GM21576 (cell line): Measurements from ENCODE around the gene AIPL1.

Source experiments
- ATAC-seq: cut with Tn5 transposase; IDR thresholded peaks from one replicate; pipeline ENCODE4 v1.9.1; 2021; ENCODE audit warnings: mild to moderate bottlenecking, moderate library complexity; ENCODE audit not compliant: unreplicated experiment

AIPL1 gene

GRCh38 chr17:6452471-6453266 lies 17.7 kb upstream of the AIPL1 start:
- no peak for ATAC-seq

GRCh38 chr17:6450926-6451832 lies 16.3 kb upstream of the AIPL1 start:
- no peak for ATAC-seq

- no peak for ATAC-seq
Measured at GRCh38 chr17:6449307-6449706, 14.4 kb upstream of the AIPL1 start.

- no peak for ATAC-seq
Measured at GRCh38 chr17:6448473-6448872, 13.6 kb upstream of the AIPL1 start.

- no peak for ATAC-seq
Measured at GRCh38 chr17:6446516-6447100, 11.7 kb upstream of the AIPL1 start.

- no peak for ATAC-seq
Measured at GRCh38 chr17:6444571-6445335, 9.8 kb upstream of the AIPL1 start.

- peak; percentile 74 for ATAC-seq
Measured at GRCh38 chr17:6443692-6444570, 9.0 kb upstream of the AIPL1 start, which contains the start of gene PIMREG. Gene PIMREG (plus strand): TSS chr17:6444455. CDS start chr17:6445111, 656 bp downstream.

GRCh38 chr17:6442775-6443174 lies 7.9 kb upstream of the AIPL1 start:
- ATAC-seq, result no peak

GRCh38 chr17:6439951-6440350 lies 5.0 kb upstream of the AIPL1 start:
- no peak for ATAC-seq

- ATAC-seq, result no peak
Measured at GRCh38 chr17:6437956-6438355, 3.0 kb upstream of the AIPL1 start.

GRCh38 chr17:6437466-6437865 lies 2.5 kb upstream of the AIPL1 start:
- ATAC-seq, result no peak

- no peak for ATAC-seq
Measured at GRCh38 chr17:6435968-6436367, 1.0 kb upstream of the AIPL1 start.

- ATAC-seq, result no peak
Measured at GRCh38 chr17:6430769-6431168, 4.2 kb downstream of the AIPL1 start.

GRCh38 chr17:6429266-6429665 lies 5.7 kb downstream of the AIPL1 start:
- ATAC-seq, result no peak

GRCh38 chr17:6428207-6428965 lies 6.5 kb downstream of the AIPL1 start:
- no peak for ATAC-seq

- no peak for ATAC-seq
Measured at GRCh38 chr17:6427279-6427781, 7.6 kb downstream of the AIPL1 start.

GRCh38 chr17:6426356-6427101 lies 8.4 kb downstream of the AIPL1 start:
- ATAC-seq, result no peak

GRCh38 chr17:6425407-6425806 lies 9.5 kb downstream of the AIPL1 start:
- ATAC-seq, result no peak
